Glutamatergic neuron (in vitro differentiated cells): ENCODE results near the gene OBP2B. TPM values are rescaled to one million over a fixed set of nuclear protein-coding genes. Genes with fewer than 3 reads are reported as not detected.
A peak's percentile ranks its signal among the peaks of the same experiment; 100 is the strongest.

Source experiments
- DNase-seq: peaks from one replicate; pipeline ENCODE4 v3.0.0; 2022
- H3K27ac Mint-ChIP-seq: one replicate; pipeline ENCODE4 v1.8.0; 2020; ENCODE audit warnings: mild to moderate bottlenecking, mixed read lengths, inconsistent platforms; ENCODE audit not compliant: unreplicated experiment
- H3K27me3 Mint-ChIP-seq: one replicate; pipeline ENCODE4 v1.8.0; 2020; ENCODE audit warnings: mild to moderate bottlenecking, moderate library complexity, mixed read lengths, inconsistent platforms; ENCODE audit not compliant: unreplicated experiment
- H3K36me3 Mint-ChIP-seq: one replicate; pipeline ENCODE4 v1.8.0; 2020; ENCODE audit warnings: mild to moderate bottlenecking, mixed read lengths, inconsistent platforms; ENCODE audit not compliant: unreplicated experiment
- H3K4me1 Mint-ChIP-seq: one replicate; pipeline ENCODE4 v1.8.0; 2020; ENCODE audit warnings: mild to moderate bottlenecking, low read depth, mixed read lengths, inconsistent platforms; ENCODE audit not compliant: unreplicated experiment
- H3K4me3 Mint-ChIP-seq: one replicate; pipeline ENCODE4 v1.8.0; 2020; ENCODE audit warnings: mild to moderate bottlenecking, mixed read lengths, inconsistent platforms; ENCODE audit not compliant: unreplicated experiment
- H3K9me3 Mint-ChIP-seq: one replicate; pipeline ENCODE4 v1.8.0; 2020; ENCODE audit warnings: mild to moderate bottlenecking, moderate library complexity, mixed read lengths, inconsistent platforms; ENCODE audit not compliant: unreplicated experiment
- CTCF ChIP-seq: fragments of 200-600 bp; sonication (generic); IDR thresholded peaks from one replicate; pipeline ENCODE4 v1.5.0; 2021; ENCODE audit not compliant: partially characterized antibody, unreplicated experiment
- total RNA-seq: library from RNA; stranded (reverse); fragmentation: NEBNext Ultra II Directional; extraction: Animal tissue kit (Norgen Biotek cat#: 25700); gene quantifications from one replicate; pipeline ENCODE4 v1.2.1, GENCODE V29; 2021; ENCODE audit not compliant: unreplicated experiment

OBP2B gene
- total RNA-seq, 1 donor from 2014 or later: not detected

DNA sequence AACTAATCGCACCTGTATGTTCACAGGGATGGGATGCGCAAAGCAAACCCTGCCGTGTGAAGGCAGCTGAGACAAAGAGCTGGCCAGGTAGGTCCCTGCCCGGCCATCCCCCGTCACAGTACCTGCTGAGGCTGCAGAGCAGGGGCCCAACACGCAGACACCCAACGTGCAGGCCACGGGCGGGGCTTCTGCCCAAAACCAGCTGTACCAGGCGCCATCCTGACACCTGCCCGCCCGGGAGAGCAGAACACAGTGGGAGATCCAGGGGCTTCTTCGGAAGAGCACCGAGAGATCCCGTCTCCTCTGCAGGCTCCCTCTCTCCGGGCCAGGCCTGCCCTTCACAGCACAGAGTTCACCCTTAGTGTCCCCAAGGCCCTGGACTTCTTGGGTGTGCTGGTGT, 37.5 kb upstream of the OBP2B start:
- TF ChIP-seq CTCF: no peak
- H3K27ac Mint-ChIP-seq: no peak overlapping the region
- peaks cover 6% of the 10 kb centered on the region for H3K36me3 Mint-ChIP-seq
- no peak for DNase-seq
- H3K27me3 Mint-ChIP-seq: peaks cover 2% of the 10 kb centered on the region
- no peak overlapping the region for H3K4me3 Mint-ChIP-seq
- H3K9me3 Mint-ChIP-seq: peaks cover 1% of the 10 kb centered on the region
- no peaks in the 10 kb centered on the region for H3K4me1 Mint-ChIP-seq

GRCh38 chr9:133242991-133243390, 33.9 kb upstream of the OBP2B start:
- no peak for DNase-seq
- Mint-ChIP-seq H3K27me3 (peaks cover 2% of the 10 kb centered on the region), H3K27ac (no peak overlapping the region), H3K36me3 (no peaks in the 10 kb centered on the region), H3K9me3 (peaks cover 1% of the 10 kb centered on the region), H3K4me1 (peaks cover under 1% of the 10 kb centered on the region), H3K4me3 (no peak overlapping the region)
- no peak for TF ChIP-seq CTCF

DNA sequence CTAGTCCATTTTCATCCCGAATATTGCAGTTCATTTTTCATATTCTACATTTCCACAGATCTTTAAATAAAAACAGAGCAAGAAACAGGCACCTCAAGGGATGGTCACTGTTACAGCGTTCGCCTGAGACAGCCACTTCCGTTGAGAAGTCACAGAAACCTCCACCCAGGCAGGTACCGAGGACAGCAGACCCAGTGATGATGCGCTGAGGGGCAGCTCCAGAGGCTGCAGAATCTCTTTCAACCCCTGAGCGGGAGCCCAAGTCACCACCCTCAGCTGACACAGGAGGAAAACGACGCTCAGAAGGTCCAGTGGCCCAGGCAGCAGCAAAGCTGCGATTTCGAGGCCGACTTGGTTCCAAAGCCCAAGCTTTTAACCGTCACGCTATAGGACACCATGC, 33.2 kb upstream of the OBP2B start:
- Mint-ChIP-seq H3K27ac (no peak overlapping the region), H3K9me3 (peaks cover 3% of the 10 kb centered on the region), H3K36me3 (no peaks in the 10 kb centered on the region), H3K4me1 (peaks cover 7% of the 10 kb centered on the region), H3K27me3 (peaks cover 2% of the 10 kb centered on the region), H3K4me3 (no peak overlapping the region)
- TF ChIP-seq CTCF: no peak
- DNase-seq: no peak

GRCh38 chr9:133239533-133240090, 30.6 kb upstream of the OBP2B start:
- TF ChIP-seq CTCF: no peak
- Mint-ChIP-seq H3K27me3 (peaks cover 4% of the 10 kb centered on the region), H3K36me3 (no peaks in the 10 kb centered on the region), H3K4me1 (peaks cover 7% of the 10 kb centered on the region), H3K9me3 (peaks cover 5% of the 10 kb centered on the region), H3K27ac (no peak overlapping the region), H3K4me3 (peak overlapping the region; percentile 46)
- no peak for DNase-seq

DNA sequence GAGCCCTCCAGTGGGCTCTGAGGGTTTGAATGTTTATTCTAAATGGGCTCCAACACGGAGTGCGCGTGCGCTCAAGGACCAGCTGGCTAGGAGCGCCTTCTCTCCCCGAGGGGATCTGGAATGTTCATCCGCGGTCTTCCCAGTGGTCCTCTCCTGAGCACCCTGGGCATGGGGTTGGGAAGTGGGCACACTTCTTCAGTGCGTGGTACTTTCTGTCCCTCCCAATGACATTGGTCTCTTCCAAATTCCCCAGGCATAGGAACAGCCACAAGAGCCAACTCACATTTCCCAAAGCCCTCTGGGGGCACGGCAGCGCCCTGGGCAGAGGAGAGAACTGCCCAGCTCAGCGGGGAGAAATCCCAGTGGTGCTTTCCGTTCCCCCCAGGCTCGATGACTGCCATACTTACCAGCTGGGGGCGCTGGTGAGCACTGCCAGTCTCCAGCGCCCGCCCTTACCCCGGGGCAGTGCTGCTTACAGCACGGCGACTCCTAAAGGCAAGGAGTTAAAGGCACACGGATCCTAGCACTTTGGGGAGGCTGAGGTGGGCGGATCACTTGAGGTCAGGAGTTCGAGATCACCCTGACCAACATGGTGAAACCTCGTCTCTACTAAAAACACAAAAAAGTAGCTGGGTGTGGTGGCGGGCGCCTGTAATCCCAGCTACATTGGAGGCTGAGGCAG, 29.9 kb upstream of the OBP2B start:
- H3K4me1 Mint-ChIP-seq: peaks cover 7% of the 10 kb centered on the region
- peak overlapping the region; percentile 75 for H3K4me3 Mint-ChIP-seq
- peaks cover 8% of the 10 kb centered on the region for H3K9me3 Mint-ChIP-seq
- no peaks in the 10 kb centered on the region for H3K36me3 Mint-ChIP-seq
- peak; percentile 63 for DNase-seq
- H3K27ac Mint-ChIP-seq: peak overlapping the region; percentile 38
- H3K27me3 Mint-ChIP-seq: peaks cover 4% of the 10 kb centered on the region
- TF ChIP-seq CTCF: peak; percentile 72
